Parathyroid adenoma (tissue), 2 donors: ENCODE measurements around the gene MCOLN2.

ENCODE experiments used
- H2AFZ ChIP-seq: fragments of 300-600 bp; sonication (generic); one replicate; pipeline ENCODE4 v1.7.0; 2017; ENCODE audit warnings: antibody characterized with exemption, mild to moderate bottlenecking
- H3K27ac ChIP-seq: fragments of 300-600 bp; sonication (generic); one replicate; pipeline ENCODE4 v1.7.0; 2017
- H3K27me3 ChIP-seq: fragments of 300-600 bp; sonication (generic); one replicate; pipeline ENCODE4 v1.7.0; 2017; ENCODE audit warnings: low read length; ENCODE audit not compliant: control insufficient read depth, insufficient read depth
- H3K36me3 ChIP-seq: fragments of 300-600 bp; sonication (generic); one replicate; pipeline ENCODE4 v1.7.0; 2017; ENCODE audit warnings: low read length; ENCODE audit not compliant: control insufficient read depth, insufficient read depth
- H3K4me1 ChIP-seq: fragments of 300-600 bp; sonication (generic); one replicate; pipeline ENCODE4 v1.7.0; 2017; ENCODE audit warnings: control low read depth
- H3K4me2 ChIP-seq: fragments of 300-600 bp; sonication (generic); one replicate; pipeline ENCODE4 v1.7.0; 2017; ENCODE audit warnings: low read length
- H3K4me3 ChIP-seq: fragments of 300-600 bp; sonication (generic); one replicate; pipeline ENCODE4 v1.7.0; 2017; ENCODE audit warnings: low read depth, low read length
- H3K79me2 ChIP-seq: fragments of 300-600 bp; sonication (generic); one replicate; pipeline ENCODE4 v1.7.0; 2017; ENCODE audit warnings: control low read depth
- H3K9ac ChIP-seq: fragments of 300-600 bp; sonication (generic); one replicate; pipeline ENCODE4 v1.7.0; 2017; ENCODE audit warnings: mild to moderate bottlenecking
- H3K9me3 ChIP-seq: fragments of 300-600 bp; sonication (generic); one replicate; pipeline ENCODE4 v1.7.0; 2017; ENCODE audit warnings: low read length; ENCODE audit not compliant: control insufficient read depth
- CTCF ChIP-seq: fragments of 300-600 bp; sonication (generic); IDR thresholded peaks from one replicate; pipeline ENCODE4 v1.7.0; 2017; ENCODE audit warnings: antibody characterized with exemption, mild to moderate bottlenecking
- donor health status: primary hyperparathyroidism.

The MCOLN2 gene

GRCh38 chr1:85028151-85028550, 31.2 kb upstream of the MCOLN2 start:
- H3K27ac ChIP-seq: no peak overlapping the region
- no peaks in the 10 kb centered on the region for H3K79me2 ChIP-seq
- H2AFZ ChIP-seq: no peak overlapping the region
- no peak overlapping the region for H3K4me3 ChIP-seq
- no peak for TF ChIP-seq CTCF
- no peak overlapping the region for H3K4me2 ChIP-seq
- H3K9me3 ChIP-seq: no peaks in the 10 kb centered on the region
- no peaks in the 10 kb centered on the region for H3K36me3 ChIP-seq
- no peaks in the 10 kb centered on the region for H3K4me1 ChIP-seq
- H3K27me3 ChIP-seq: no peaks in the 10 kb centered on the region
- H3K9ac ChIP-seq: no peak overlapping the region

DNA sequence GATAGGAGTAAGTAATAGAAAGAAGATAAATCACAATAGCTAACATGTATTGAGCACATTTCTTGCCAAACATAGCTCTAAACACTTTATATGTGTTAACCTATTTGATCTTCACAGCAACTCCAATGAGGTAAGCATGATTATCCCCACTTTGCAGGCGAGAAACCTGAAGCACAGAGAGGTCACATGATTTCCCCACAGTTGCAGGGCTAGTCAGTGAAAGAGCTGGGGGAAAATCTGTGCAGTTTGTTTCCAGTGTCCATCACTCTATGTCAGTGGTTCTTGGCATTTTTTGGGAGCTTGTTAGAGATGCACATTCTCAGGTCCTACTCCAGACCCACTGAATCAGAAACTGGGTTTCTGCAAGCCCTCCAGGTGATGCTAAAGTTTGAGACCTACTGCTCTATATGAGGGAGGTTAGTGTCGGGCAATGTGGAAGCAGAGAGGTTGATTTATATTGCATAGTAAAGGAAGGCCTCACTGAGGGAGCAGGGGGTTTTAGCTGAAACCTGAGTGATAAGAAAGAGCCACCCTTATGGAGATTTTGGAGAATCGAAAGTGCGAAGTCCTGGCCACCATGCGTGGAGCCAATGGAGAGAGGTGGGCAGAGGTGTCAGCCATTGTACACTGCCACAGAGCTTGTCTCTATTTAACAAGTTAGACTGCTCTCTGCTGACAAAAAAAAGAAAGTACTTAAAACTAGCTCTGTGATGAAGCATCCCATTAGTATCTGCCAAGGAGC, 30.5 kb upstream of the MCOLN2 start:
- Histone ChIP-seq H3K36me3 (no peaks in the 10 kb centered on the region), H3K27ac (no peak overlapping the region), H3K27me3 (no peaks in the 10 kb centered on the region), H3K79me2 (no peaks in the 10 kb centered on the region), H3K4me3 (no peak overlapping the region), H3K4me2 (no peak overlapping the region), H3K9ac (no peak overlapping the region), H2AFZ (no peak overlapping the region), H3K4me1 (no peaks in the 10 kb centered on the region), H3K9me3 (no peaks in the 10 kb centered on the region)
- no peak for TF ChIP-seq CTCF

GRCh38 chr1:85025940-85026339, 29.0 kb upstream of the MCOLN2 start:
- Histone ChIP-seq H3K27ac (no peak overlapping the region), H3K9ac (no peak overlapping the region), H3K4me2 (no peak overlapping the region), H3K79me2 (no peaks in the 10 kb centered on the region), H2AFZ (no peak overlapping the region), H3K4me1 (no peaks in the 10 kb centered on the region), H3K27me3 (no peaks in the 10 kb centered on the region), H3K36me3 (no peaks in the 10 kb centered on the region), H3K4me3 (no peak overlapping the region), H3K9me3 (no peaks in the 10 kb centered on the region)
- no peak for TF ChIP-seq CTCF

GRCh38 chr1:85024736-85025135, 27.8 kb upstream of the MCOLN2 start:
- H3K9ac ChIP-seq: no peak overlapping the region
- H3K36me3 ChIP-seq: no peaks in the 10 kb centered on the region
- H3K27ac ChIP-seq: no peak overlapping the region
- no peak overlapping the region for H3K4me2 ChIP-seq
- H3K4me1 ChIP-seq: no peaks in the 10 kb centered on the region
- no peak overlapping the region for H3K4me3 ChIP-seq
- H3K27me3 ChIP-seq: no peaks in the 10 kb centered on the region
- no peak for TF ChIP-seq CTCF
- H3K9me3 ChIP-seq: no peaks in the 10 kb centered on the region
- H3K79me2 ChIP-seq: no peaks in the 10 kb centered on the region
- no peak overlapping the region for H2AFZ ChIP-seq

GRCh38 chr1:85022700-85023099, 25.8 kb upstream of the MCOLN2 start:
- Histone ChIP-seq H3K27me3 (no peaks in the 10 kb centered on the region), H3K9me3 (no peaks in the 10 kb centered on the region), H3K9ac (no peak overlapping the region), H2AFZ (no peak overlapping the region), H3K4me1 (no peaks in the 10 kb centered on the region), H3K79me2 (no peaks in the 10 kb centered on the region), H3K4me3 (no peak overlapping the region), H3K27ac (no peak overlapping the region), H3K4me2 (no peak overlapping the region), H3K36me3 (no peaks in the 10 kb centered on the region)
- TF ChIP-seq CTCF: no peak
